CD4-positive, alpha-beta T cell treated with Interleukin-17A for 1 hour (primary cell): Measurements from ENCODE around the gene ST6GALNAC3.
A peak's percentile ranks its signal among the peaks of the same experiment; 100 is the strongest.

Source experiments
- DNase-seq: peaks from one replicate; pipeline ENCODE4 v3.0.0-alpha.2; 2020

ST6GALNAC3 gene

GRCh38 chr1:76146184-76146583, 71.6 kb downstream of the ST6GALNAC3 start:
- no peak for DNase-seq

DNA sequence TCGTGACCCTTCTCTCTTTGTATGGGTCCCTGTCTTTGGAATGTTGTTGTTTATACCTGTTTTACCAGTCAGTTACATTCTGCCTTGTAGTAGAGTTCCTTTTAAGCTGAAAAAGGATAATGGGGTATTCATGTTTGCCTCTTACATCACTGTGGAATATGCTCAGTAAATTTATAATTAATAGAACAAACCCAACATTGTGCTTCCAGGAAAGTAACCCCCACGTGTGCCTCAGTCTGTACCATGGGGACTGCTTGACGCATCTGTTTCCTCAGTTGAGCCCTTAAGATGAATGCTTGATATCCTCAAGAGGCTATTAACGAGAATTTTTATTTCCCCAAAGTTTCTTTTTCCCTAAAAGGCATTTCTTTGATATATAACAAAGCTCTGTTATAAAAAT, 73.4 kb downstream of the ST6GALNAC3 start:
- DNase-seq, result no peak

DNA sequence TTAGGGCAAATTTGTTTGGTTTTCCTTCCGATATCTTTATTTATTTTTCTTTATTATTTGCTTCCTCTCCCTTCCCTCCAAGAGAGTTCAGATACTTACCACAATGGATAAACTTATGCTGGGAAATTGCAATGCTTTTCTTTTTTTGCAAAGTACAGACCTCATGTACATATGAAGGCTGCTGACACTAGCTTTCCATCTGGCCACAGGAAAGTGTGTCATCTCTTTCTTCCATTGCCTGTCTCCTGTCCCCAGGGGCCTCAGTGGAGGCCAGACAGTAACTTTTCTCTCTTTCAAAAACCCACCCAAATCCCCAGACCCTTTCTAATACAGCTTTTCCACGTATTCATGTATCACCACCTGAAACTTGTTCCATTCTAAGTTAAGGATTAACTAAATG, 73.9 kb downstream of the ST6GALNAC3 start:
- DNase-seq, result no peak

DNA sequence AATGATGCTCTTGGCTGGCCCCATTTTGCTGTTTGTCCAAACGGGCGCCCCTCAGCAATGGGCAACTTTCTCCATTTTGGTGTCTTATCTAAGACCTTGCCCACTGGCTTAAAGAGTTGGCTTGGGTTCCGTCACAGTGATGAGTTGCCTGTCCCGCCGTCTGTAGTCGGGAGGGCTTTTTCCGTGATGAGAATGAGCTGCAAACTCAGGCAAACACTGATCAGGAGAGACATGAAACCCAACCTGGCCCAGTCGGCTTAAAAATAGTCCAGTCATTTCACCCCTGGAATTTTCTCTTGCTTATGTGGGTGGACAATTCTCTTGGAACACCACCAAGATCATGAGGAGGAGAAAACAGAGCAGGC, 79.3 kb downstream of the ST6GALNAC3 start:
- no peak for DNase-seq

GRCh38 chr1:76154206-76154956, 79.8 kb downstream of the ST6GALNAC3 start:
- peak; percentile 83 for DNase-seq

GRCh38 chr1:76156987-76157386, 82.4 kb downstream of the ST6GALNAC3 start:
- DNase-seq, result no peak

- no peak for DNase-seq
These were observed 83.6 kb downstream of the ST6GALNAC3 start for GRCh38 chr1:76158126-76158525.

GRCh38 chr1:76160225-76160624, 85.7 kb downstream of the ST6GALNAC3 start:
- DNase-seq, result no peak

DNA sequence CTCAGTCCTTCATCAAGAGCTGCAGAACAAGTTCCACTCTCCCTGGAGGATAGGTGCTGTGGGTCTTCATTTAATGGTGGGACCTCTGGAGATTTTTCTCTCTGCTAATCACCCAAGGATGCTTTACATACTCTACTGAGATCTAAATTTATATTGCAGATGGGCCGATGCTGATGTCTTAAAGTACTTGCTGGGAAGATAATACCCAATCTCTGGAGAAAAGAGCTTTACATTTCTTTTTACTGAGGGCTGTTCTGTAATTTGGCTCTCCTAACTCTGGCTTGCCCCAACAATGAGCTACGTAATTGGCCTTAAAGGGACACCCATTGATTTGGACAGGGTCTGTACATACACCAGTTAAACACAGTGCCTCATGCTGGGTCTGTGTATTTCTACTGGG, 86.9 kb downstream of the ST6GALNAC3 start:
- no peak for DNase-seq

DNA sequence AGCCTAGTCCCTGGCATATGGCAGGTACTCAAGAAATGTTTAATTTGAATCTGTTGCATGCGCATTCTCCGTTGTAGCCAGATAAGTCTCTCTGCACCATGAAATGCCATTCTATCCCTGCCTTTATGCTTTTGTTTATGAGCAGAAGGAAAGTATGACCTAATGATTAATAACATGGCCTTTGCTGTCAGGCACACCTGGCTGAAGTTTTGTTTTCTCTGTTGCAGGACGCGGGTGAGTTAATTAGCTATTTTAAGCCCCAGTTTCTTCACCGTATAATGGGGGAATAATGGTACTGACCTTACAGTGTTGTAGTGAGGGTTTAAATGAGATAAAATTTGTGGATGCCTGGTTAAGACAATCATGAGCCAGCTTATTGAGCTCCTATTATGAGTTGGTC, 87.7 kb downstream of the ST6GALNAC3 start:
- DNase-seq, result no peak

DNA sequence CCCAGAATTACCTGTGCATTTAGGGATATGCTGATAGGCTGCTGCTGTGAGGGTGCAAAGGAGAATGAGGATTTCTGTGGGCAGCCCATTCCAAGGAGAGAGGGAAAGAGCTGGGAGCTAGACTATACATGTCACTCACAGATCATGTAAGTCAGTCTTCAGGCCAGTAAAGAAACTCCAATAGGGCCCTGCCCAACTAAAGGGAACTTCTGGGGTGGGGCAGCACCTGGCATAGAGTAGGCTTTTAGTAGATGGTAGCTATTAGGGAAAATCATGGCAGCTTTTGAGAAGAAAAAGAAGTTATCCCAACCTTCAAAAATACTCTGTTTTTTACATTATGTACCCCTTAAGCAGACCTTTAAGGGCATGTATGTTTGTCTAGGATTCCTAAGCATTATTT, 89.6 kb downstream of the ST6GALNAC3 start:
- no peak for DNase-seq

DNA sequence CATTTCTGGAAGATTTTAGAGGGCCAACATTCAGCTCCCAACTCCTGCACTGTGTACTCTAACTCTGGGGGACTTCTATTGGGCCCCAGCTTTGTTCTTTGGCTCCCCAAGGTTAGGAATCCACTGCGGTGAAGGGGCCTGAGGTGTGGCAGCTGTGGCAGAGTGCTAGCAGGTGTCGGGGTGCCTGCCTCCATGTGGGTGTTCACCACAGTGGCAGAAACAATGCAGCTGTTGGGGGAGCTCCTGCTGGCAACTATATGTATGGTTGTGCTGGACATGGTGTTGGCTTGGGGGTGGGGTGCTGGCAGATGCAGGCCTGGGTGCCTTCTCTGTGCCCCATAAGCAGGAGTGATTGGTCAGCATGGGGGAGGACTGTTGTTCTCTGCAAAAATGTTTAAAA, 95.5 kb downstream of the ST6GALNAC3 start:
- peak; percentile 7 for DNase-seq

GRCh38 chr1:76170513-76170912, 96.0 kb downstream of the ST6GALNAC3 start:
- peak; percentile 9 for DNase-seq

- DNase-seq, result no peak
These were observed 101.5 kb downstream of the ST6GALNAC3 start for GRCh38 chr1:76176000-76176399.

GRCh38 chr1:76177615-76178014, 103.1 kb downstream of the ST6GALNAC3 start:
- no peak for DNase-seq

- no peak for DNase-seq
These were observed 104.7 kb downstream of the ST6GALNAC3 start for GRCh38 chr1:76179219-76179698.

DNA sequence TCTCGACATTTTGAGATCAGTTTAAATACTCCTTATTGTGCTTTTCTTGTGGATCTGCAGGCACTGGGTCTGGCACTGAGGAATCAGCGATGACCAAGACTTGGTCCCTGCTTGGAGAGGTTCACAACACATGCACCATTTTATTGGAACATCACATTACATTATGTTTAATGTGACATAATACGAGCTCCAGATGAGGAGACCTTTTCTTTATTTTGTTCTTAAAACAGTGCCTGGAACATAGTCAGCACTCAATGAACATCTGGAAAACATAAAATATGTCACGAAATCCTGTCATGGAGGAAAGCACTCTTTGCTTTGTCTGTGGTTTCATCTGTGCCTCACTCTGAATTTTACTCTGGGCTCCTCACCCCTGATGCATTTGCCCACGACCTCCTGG, 110.7 kb downstream of the ST6GALNAC3 start:
- DNase-seq, result no peak

DNA sequence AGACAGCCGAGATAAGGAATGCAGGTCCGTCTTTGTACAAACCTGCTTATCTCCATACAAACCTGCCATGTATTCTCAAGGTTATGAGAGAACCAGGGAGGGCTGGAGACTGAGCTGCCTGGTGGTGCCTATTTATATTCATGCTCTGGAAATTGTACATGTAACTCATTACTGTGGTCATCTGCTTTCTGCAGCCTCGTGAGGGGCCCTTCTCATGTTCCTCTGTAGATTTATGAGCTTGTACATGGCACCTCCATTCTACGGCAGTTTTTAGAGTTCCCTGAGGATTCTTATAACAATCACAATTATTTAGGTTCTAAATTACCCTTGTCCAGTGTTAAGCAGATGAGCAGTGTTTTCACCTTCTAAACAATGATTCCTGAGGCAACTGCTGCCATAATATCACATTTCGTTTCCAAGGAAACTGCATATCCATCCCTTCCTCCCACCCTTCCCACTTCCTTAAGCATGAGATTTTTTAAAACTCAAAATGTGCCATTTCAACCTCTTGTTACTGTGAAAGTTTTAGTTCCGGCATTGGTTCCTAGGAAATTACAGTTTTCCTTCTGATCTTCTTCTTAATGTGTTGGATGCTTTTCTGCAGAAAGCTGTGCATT, 112.1 kb downstream of the ST6GALNAC3 start:
- no peak for DNase-seq

DNA sequence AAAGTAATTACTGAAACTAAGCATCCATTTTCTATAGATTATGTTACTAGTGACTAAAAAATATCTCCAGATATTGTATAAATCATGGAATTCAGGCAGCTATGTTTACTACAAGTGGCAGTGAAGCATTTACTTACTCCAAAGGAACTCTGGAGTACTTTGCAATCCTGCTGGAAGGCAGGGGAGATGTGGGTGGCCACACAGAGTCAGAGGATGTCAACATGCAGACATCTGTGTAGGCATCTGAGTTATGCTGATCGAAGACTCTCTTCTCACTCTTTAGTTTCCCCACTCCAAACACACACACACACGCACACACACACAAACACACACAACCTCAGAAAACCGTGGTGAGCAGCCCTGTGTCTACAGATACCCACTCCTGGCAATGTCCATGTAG, 112.9 kb downstream of the ST6GALNAC3 start:
- DNase-seq, result no peak

- DNase-seq, result no peak
These were observed 114.8 kb downstream of the ST6GALNAC3 start for GRCh38 chr1:76189310-76189709.

- DNase-seq, result no peak
These were observed 116.3 kb downstream of the ST6GALNAC3 start for GRCh38 chr1:76190749-76191424.

GRCh38 chr1:76191561-76191960, 117.0 kb downstream of the ST6GALNAC3 start:
- DNase-seq, result no peak

- DNase-seq, result no peak
These were observed 123.9 kb downstream of the ST6GALNAC3 start for GRCh38 chr1:76198452-76198851.

DNA sequence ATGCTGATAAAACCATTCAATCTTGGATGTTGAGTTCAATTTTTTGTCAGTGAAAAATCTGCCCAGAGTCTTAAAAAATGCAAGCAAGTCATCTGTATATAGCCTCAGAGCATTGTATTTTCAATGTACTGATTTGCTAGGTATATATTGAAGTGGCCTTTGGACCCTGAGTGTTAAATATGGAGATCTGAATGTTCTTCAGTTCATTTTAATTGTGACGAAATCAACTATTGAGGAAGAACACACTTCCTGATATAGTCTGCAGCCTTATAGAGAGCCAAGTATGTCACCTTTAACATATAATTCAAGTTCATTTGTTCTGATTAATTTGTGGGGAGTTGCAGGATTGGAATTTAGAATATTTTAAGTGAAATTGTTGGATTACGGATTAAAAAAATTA, 128.1 kb downstream of the ST6GALNAC3 start:
- no peak for DNase-seq
